Lower leg skin (tissue), 3 donors: Measurements from ENCODE around the gene DENND1A.

Experiments used
- CTCF ChIP-seq, 3 donors: fragments of 450-650 bp; IDR thresholded peaks; one replicate each; pipeline ENCODE4 v1.5.1; 2016; ENCODE audit warnings: antibody characterized with exemption in 3 of 3, mild to moderate bottlenecking in 3 of 3, moderate library complexity in 2 of 3
- POLR2A ChIP-seq, 2 donors: fragments of 450-650 bp; IDR thresholded peaks; one replicate each; pipeline ENCODE4 v1.6.1; 2016 to 2017; ENCODE audit warnings: antibody characterized with exemption in 2 of 2, mild to moderate bottlenecking in 1 of 2, moderate library complexity in 1 of 2

- no peak for TF ChIP-seq CTCF (IDR thresholded peaks at IDR 0.05)
- TF ChIP-seq POLR2A (IDR thresholded peaks at IDR 0.05) = no peak
These were observed 29.9 kb upstream of the DENND1A start for GRCh38 chr9:123959787-123960186.
